ENCODE results near the gene MRPL47.

The MRPL47 gene

DNA sequence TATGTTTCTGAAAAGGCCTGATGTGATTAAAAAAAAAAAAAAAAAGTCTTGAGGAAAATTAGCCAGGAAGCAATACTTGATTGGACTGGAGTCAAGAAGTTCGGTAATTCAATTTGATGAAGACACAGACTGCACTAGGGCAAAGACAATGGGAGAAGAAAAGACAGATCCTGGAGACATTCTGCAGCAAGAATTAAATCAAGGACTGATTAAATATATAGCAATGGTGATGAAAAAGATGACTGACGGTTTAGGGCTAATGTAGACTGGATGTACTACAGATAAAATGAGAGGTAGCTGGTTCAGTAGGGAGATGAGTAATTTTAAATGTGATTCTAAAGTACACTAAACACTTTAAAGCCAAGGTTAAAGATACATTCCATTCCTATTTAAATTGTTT, 13.8 kb downstream of the MRPL47 start:
- DNase-seq = no peak

GRCh38 chr3:179589143-179589542, 15.3 kb downstream of the MRPL47 start:
- no peak for DNase-seq

- no peak for DNase-seq
These were observed 23.4 kb downstream of the MRPL47 start for GRCh38 chr3:179580992-179581391.

DNA sequence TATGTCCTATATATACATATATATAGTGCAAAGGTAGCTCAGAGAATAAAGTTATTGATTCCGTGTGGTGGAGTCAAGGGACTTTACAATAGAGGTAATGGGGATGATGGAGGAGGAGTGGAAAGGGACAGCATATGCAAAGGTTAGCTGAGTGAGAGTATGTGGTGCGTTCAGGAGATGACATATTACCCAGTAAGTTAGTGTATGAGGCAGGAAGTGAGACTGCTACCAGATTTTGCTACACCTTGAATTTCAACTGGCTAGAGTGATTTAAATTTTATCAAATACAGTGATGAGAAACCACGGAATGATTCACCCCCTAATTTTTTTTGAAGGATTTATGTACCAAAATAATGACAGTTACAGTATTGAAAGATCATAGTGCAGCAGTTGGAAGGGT, 38.9 kb downstream of the MRPL47 start:
- no peak for DNase-seq

DNA sequence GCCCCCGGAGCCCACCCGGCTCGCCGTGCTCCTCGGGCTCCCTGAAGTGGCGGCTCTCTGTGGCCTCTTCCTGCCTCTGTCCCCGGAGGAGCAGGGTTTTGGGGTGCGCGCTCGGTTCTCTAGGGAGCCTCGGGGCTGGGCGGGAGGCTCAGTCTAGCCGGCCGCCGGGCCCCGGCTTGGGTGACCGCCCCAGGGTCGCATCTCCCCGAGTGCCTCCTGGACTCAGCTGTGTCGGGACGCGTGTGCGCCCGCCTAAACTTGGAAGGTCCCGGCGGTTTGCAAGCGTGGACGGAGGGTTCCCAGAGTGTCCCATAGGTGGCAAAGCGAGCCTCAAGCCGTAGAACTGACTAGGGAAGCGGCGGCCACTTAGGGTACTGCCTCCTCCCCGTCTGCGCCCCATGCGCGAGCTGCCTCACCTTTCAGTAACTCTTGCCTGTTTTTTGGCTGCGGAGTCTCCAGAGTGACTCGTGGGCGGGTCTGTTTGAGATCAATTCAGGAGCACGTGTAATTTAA, 41.1 kb downstream of the MRPL47 start:
- peak; percentile 60 for DNase-seq

- peak; percentile 97 for DNase-seq
These were observed 41.7 kb downstream of the MRPL47 start, which contains the start of gene ACTL6A for GRCh38 chr3:179562591-179563270. TSS of gene ACTL6A (plus strand) at chr3:179562926. CDS start at chr3:179563093, 167 bp downstream.

- DNase-seq = no peak
These were observed 43.6 kb downstream of the MRPL47 start for GRCh38 chr3:179560791-179561190.

DNA sequence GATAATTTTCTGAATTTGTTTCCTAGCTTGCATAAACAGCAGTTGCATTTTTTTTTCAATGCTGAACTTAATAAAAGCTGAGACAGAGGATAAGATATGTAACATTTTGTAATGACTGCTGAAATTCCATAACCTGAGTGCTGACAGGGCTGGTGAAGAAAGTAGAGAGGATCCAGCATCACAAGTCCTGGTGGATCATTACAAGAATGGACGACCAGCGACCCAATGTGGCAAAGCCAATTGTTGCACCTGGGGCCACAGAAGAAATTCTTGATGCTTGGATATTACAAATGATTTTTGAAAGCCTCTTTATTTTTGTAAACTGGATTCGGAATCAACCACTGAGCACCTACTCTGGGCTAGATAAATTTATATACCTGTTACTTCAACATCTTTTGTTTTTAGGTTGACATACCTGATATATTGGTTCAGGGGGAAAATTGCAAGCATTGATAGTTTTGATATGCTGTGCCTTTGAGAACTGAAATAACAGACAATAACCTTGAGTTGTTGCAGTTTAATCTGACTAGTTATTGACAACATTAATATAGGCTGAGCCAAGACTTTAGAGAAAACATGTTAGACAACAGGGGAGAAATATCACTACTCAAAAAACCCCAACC, 45.6 kb downstream of the MRPL47 start:
- DNase-seq = peak; percentile 31

GRCh38 chr3:179551349-179552105, 52.9 kb downstream of the MRPL47 start:
- no peak for DNase-seq

DNA sequence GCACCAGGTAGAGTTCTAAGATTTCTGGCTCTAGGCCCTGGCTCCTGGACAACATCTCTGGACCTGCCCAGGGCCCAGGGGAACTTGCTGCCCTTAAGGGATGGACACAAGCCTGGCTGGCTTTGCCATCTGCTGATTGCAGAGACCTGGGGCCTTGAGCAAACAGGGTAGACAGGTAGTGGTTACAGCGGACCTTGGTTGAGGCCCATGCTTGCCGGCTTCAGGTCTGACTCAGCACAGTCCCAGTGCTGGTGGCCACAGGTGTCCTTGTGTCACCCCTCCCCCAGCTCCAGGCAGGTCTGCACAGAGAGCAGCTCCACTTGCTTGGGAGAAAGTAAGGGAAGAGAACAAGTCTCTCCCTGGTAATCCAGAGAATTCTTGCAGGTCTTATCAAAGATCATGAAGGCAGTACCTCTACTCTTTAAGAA, 57.6 kb downstream of the MRPL47 start:
- DNase-seq = no peak

DNA sequence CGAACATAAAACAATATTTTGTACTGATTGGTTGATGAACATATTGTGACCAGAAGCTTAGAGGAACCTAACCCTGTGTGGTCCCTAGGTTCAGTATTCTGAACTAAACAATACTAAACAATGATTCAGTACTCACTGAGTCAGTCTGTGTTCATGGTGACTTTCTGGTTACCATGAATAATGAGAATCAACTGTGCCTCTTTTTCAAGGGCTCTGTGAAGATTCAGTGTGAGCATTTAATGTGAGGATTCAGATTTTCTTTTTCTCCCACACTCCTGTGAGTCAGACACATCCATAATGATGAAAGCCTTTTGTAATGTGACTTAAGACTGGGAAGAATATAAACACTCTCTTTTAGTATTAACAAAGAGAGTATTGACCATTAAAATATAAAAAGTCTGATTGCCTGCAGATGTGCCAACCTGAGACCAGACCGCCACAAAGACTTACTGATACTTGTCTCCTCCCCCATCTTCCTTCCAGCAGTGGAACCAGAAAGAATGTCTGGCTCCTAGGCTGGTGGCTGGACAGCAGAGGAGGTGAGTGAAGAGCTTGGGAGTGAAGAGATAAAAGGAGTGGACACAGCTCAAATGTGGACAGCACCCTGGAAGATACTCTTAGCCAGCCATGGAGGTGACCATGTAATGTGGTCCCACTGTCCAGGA, 59.3 kb downstream of the MRPL47 start:
- DNase-seq = no peak

DNA sequence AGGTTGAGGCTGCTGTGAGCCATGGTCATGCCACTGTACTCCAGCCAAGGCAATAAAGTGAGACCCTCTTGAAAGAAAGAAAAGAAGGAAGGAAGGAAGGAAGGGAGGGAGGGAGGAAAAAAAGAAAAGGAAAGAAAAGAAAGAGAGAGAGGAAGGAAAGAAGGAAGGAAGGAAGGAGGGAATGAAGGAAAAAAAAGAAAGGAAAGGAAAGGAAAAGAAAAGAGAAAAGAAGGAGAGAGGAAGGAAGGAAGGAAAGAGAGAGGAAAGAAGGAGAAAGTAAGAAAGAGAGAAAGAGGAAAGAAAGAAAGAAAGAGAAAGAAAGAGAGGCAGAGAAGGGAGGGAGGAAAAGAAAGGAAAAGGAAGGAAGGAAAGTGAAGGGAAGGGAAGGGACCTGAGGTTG, 62.1 kb downstream of the MRPL47 start:
- DNase-seq = no peak

- DNase-seq = no peak
These were observed 62.8 kb downstream of the MRPL47 start for GRCh38 chr3:179541596-179541995.

- no peak for DNase-seq
These were observed 63.3 kb downstream of the MRPL47 start for GRCh38 chr3:179541094-179541493.

Data from activated gamma-delta T cell treated with Interleukin-2 at 50 U/mL for 16 hours (primary cell).